H9 (cell line): ENCODE results near the gene NDC1. TPM values are rescaled to one million over a fixed set of nuclear protein-coding genes. Genes with fewer than 3 reads are reported as not detected.

Experiments
- DNase-seq: peaks from one replicate; pipeline ENCODE4 v3.0.0-alpha.2; 2017
- H2AFZ ChIP-seq: one replicate; pipeline ENCODE4 v1.6.1; 2013; ENCODE audit warnings: mild to moderate bottlenecking, low read length, control low read depth, moderate library complexity
- H2AK5ac ChIP-seq: 2 replicates; pipeline ENCODE4 v1.6.1; 2013; ENCODE audit warnings: low read length, control low read depth, mixed read lengths; ENCODE audit not compliant: insufficient read length
- H2BK120ac ChIP-seq: one replicate; pipeline ENCODE4 v1.6.1; 2013; ENCODE audit warnings: low read depth, mild to moderate bottlenecking, low read length, control low read depth, inconsistent platforms; ENCODE audit not compliant: poor library complexity, severe bottlenecking
- H2BK12ac ChIP-seq: 2 replicates; pipeline ENCODE4 v1.6.1; 2013; ENCODE audit warnings: low read length, control low read depth, mixed read lengths, low read depth; ENCODE audit not compliant: insufficient read length
- H2BK15ac ChIP-seq: 2 replicates; pipeline ENCODE4 v1.6.1; 2013; ENCODE audit warnings: low read depth, low read length, control low read depth
- H2BK20ac ChIP-seq: one replicate; pipeline ENCODE4 v1.6.1; 2013; ENCODE audit warnings: low read depth, mild to moderate bottlenecking, low read length, control low read depth, inconsistent platforms; ENCODE audit not compliant: poor library complexity, severe bottlenecking
- H2BK5ac ChIP-seq: 2 replicates; pipeline ENCODE4 v1.6.1; 2013; ENCODE audit warnings: low read length, control low read depth, mixed read lengths; ENCODE audit not compliant: insufficient read length
- H3K14ac ChIP-seq: 2 replicates; pipeline ENCODE4 v1.6.1; 2013; ENCODE audit warnings: low read length, control low read depth; ENCODE audit not compliant: insufficient read depth
- H3K18ac ChIP-seq: 2 replicates; pipeline ENCODE4 v1.6.1; 2013; ENCODE audit warnings: low read depth, mild to moderate bottlenecking, mixed read lengths, low read length, control low read depth; ENCODE audit not compliant: insufficient read length
- H3K23ac ChIP-seq: 2 replicates; pipeline ENCODE4 v1.6.1; 2013; ENCODE audit warnings: low read length, control low read depth, mixed read lengths, low read depth; ENCODE audit not compliant: insufficient read length
- H3K23me2 ChIP-seq: 2 replicates; pipeline ENCODE4 v1.6.1; 2013; ENCODE audit warnings: low read depth, mild to moderate bottlenecking, mixed read lengths, low read length, control low read depth; ENCODE audit not compliant: insufficient read length, poor library complexity, severe bottlenecking
- H3K27ac ChIP-seq: 2 replicates; pipeline ENCODE4 v1.5.1; 2013; ENCODE audit warnings: low read length, control low read depth, mixed read lengths, low read depth; ENCODE audit not compliant: insufficient read length
- H3K27me3 ChIP-seq: 2 replicates; pipeline ENCODE4 v1.6.1; 2013; ENCODE audit warnings: low read length, control low read depth, inconsistent platforms; ENCODE audit not compliant: insufficient read depth
- H3K4ac ChIP-seq: 2 replicates; pipeline ENCODE4 v1.6.1; 2013; ENCODE audit warnings: low read depth, mild to moderate bottlenecking, control low read depth, inconsistent platforms, low read length, moderate library complexity
- H3K4me1 ChIP-seq: 2 replicates; pipeline ENCODE4 v1.6.1; 2013; ENCODE audit warnings: low read length, control low read depth, inconsistent platforms; ENCODE audit not compliant: insufficient read depth
- H3K4me2 ChIP-seq: 2 replicates; pipeline ENCODE4 v1.6.1; 2013; ENCODE audit warnings: low read length, control low read depth, mixed read lengths; ENCODE audit not compliant: insufficient read length, insufficient read depth
- H3K56ac ChIP-seq: 2 replicates; pipeline ENCODE4 v1.6.1; 2013; ENCODE audit warnings: low read depth, mild to moderate bottlenecking, mixed read lengths, low read length, control low read depth; ENCODE audit not compliant: insufficient read length
- H3K79me1 ChIP-seq: 2 replicates; pipeline ENCODE4 v1.6.1; 2013; ENCODE audit warnings: low read depth, mild to moderate bottlenecking, moderate library complexity, low read length, control low read depth, inconsistent platforms; ENCODE audit not compliant: insufficient read depth, poor library complexity, severe bottlenecking
- H3K79me2 ChIP-seq: 2 replicates; pipeline ENCODE4 v1.6.1; 2013; ENCODE audit warnings: low read length, control low read depth, inconsistent platforms; ENCODE audit not compliant: insufficient read depth
- H3K9ac ChIP-seq: 2 replicates; pipeline ENCODE4 v1.6.1; 2013; ENCODE audit warnings: low read length, control low read depth, mixed read lengths; ENCODE audit not compliant: insufficient read length; ENCODE audit errors: extremely low read depth
- H3K9me3 ChIP-seq: one replicate; pipeline ENCODE4 v1.6.1; 2013; ENCODE audit warnings: low read depth, low read length, inconsistent platforms; ENCODE audit not compliant: control insufficient read depth
- H3T11ph ChIP-seq: one replicate; pipeline ENCODE4 v1.6.1; 2013; ENCODE audit warnings: mild to moderate bottlenecking, low read length, control low read depth, inconsistent platforms
- H4K20me1 ChIP-seq: one replicate; pipeline ENCODE4 v1.6.1; 2013; ENCODE audit not compliant: control insufficient read depth, insufficient read length, insufficient read depth
- H4K5ac ChIP-seq: 2 replicates; pipeline ENCODE4 v1.6.1; 2013; ENCODE audit warnings: low read depth, mild to moderate bottlenecking, mixed read lengths, low read length, control low read depth; ENCODE audit not compliant: insufficient read length
- H4K8ac ChIP-seq: replicated peaks from 2 replicates; pipeline ENCODE4 v1.6.1; 2013; ENCODE audit warnings: low read length, control low read depth, mixed read lengths, low read depth; ENCODE audit not compliant: insufficient read length
- H4K91ac ChIP-seq: 2 replicates; pipeline ENCODE4 v1.6.1; 2013; ENCODE audit warnings: low read depth, mild to moderate bottlenecking, moderate library complexity, mixed read lengths, low read length, control low read depth; ENCODE audit not compliant: insufficient read length
- H3K27ac Mint-ChIP-seq, 3 experiments: 2 replicates in 2 of 3; 3 replicates in 1 of 3; pipeline ENCODE4 v1.8.0; 2020 to 2021; ENCODE audit warnings: mixed read lengths in 3 of 3, mild to moderate bottlenecking in 1 of 3, moderate library complexity in 1 of 3
- H3K27me3 Mint-ChIP-seq: 2 replicates; pipeline ENCODE4 v1.8.0; 2021; ENCODE audit warnings: low read depth, mild to moderate bottlenecking, moderate library complexity, mixed read lengths
- H3K36me3 Mint-ChIP-seq, 3 experiments: 2 replicates in 2 of 3; 3 replicates in 1 of 3; pipeline ENCODE4 v1.8.0; 2020 to 2021; ENCODE audit warnings: low read depth in 3 of 3, mixed read lengths in 3 of 3; ENCODE audit not compliant: insufficient read depth in 1 of 3
- H3K4me1 Mint-ChIP-seq, 2 experiments: 2 replicates each; pipeline ENCODE4 v1.8.0; 2020; ENCODE audit warnings: mixed read lengths in 2 of 2
- H3K4me3 Mint-ChIP-seq, 2 experiments: 2 replicates in 1 of 2; 3 replicates in 1 of 2; pipeline ENCODE4 v1.8.0; 2020 to 2021; ENCODE audit warnings: mild to moderate bottlenecking in 2 of 2, mixed read lengths in 2 of 2, moderate library complexity in 1 of 2
- H3K9me3 Mint-ChIP-seq, 2 experiments: 2 replicates in 1 of 2; 3 replicates in 1 of 2; pipeline ENCODE4 v1.8.0; 2020; ENCODE audit warnings: mild to moderate bottlenecking in 2 of 2, mixed read lengths in 2 of 2, moderate library complexity in 1 of 2
- CTCF ChIP-seq: fragments of 200-600 bp; sonication (generic); conservative IDR thresholded peaks from 3 replicates; pipeline ENCODE4 v1.8.0; 2021; ENCODE audit warnings: antibody characterized with exemption, mild to moderate bottlenecking
- WGBS: extraction: QIAGEN DNeasy Blood & Tissue Kit; methylation state at CpG from one replicate; pipeline ENCODE4 v1.1.7; 2013; ENCODE audit warnings: missing lambda C conversion rate, low lambda C conversion rate, mixed read lengths; ENCODE audit not compliant: insufficient read length; ENCODE audit errors: extremely low coverage; 5-methylcytosine and 5-hydroxymethylcytosine counted together
- total RNA-seq: library from RNA; stranded (reverse); gene quantifications from 2 replicates; pipeline ENCODE4 v1.2.1, GENCODE V29; 2021

The NDC1 gene
- total RNA-seq, 1 experiment from 2014 or later = 49.3 TPM

- H3K27me3 Mint-ChIP-seq = peaks cover 10% of the 10 kb centered on the region
- Histone ChIP-seq H2AFZ (no peak overlapping the region), H3K27me3 (no peaks in the 10 kb centered on the region), H3K56ac (no peak overlapping the region), H2BK12ac (no peak overlapping the region), H3K4me1 (no peaks in the 10 kb centered on the region), H4K20me1 (no peaks in the 10 kb centered on the region), H4K8ac (no peak overlapping the region), H3K79me1 (no peaks in the 10 kb centered on the region), H3K23ac (no peak overlapping the region), H3K4ac (no peak overlapping the region), H3T11ph (no peak overlapping the region), H3K4me2 (no peak overlapping the region), H3K14ac (no peak overlapping the region), H2BK5ac (no peak overlapping the region), H4K91ac (no peak overlapping the region), H3K79me2 (no peaks in the 10 kb centered on the region), H2AK5ac (no peak overlapping the region), H2BK120ac (no peak overlapping the region), H3K27ac (no peak overlapping the region), H3K23me2 (no peaks in the 10 kb centered on the region), H4K5ac (no peak overlapping the region), H2BK20ac (no peak overlapping the region), H3K9me3 (no peaks in the 10 kb centered on the region), H3K18ac (no peak overlapping the region), H3K9ac (no peak overlapping the region), H2BK15ac (no peak overlapping the region)
- no peak for TF ChIP-seq CTCF
- WGBS = no CpG with 5 or more reads among the region's 6 CpGs
- peaks cover 2 to 7% of the 10 kb centered on the region in 2 experiments; a peak in 4 of 5 replicates for H3K9me3 Mint-ChIP-seq
- H3K4me1 Mint-ChIP-seq = no peaks in the 10 kb centered on the region
- H3K36me3 Mint-ChIP-seq = peaks cover 9 to 20% (median 15%) of the 10 kb centered on the region in 3 experiments
- no peak overlapping the region for H3K27ac Mint-ChIP-seq
- H3K4me3 Mint-ChIP-seq = no peak overlapping the region
- DNase-seq = no peak
Measured at GRCh38 chr1:53847980-53848379, 9.9 kb upstream of the NDC1 start.
